Activated CD4-positive, alpha-beta T cell treated with anti-CD3 and anti-CD28 coated beads, Interleukin-2, amount 50 U/mL, for 16 hours (primary cell): ENCODE data around the gene HNF4A.
"Not testable (repeated sequence)": the region's sequence is repeated elsewhere in the genome, so short reads cannot be mapped to it uniquely, and the experiment has no call there.

Experiments used
- DNase-seq: peaks from one replicate; pipeline ENCODE4 v3.0.0-alpha.2; 2020

Gene HNF4A

GRCh38 chr20:44447827-44448419, 92.4 kb downstream of the HNF4A start:
- no peak for DNase-seq

DNA sequence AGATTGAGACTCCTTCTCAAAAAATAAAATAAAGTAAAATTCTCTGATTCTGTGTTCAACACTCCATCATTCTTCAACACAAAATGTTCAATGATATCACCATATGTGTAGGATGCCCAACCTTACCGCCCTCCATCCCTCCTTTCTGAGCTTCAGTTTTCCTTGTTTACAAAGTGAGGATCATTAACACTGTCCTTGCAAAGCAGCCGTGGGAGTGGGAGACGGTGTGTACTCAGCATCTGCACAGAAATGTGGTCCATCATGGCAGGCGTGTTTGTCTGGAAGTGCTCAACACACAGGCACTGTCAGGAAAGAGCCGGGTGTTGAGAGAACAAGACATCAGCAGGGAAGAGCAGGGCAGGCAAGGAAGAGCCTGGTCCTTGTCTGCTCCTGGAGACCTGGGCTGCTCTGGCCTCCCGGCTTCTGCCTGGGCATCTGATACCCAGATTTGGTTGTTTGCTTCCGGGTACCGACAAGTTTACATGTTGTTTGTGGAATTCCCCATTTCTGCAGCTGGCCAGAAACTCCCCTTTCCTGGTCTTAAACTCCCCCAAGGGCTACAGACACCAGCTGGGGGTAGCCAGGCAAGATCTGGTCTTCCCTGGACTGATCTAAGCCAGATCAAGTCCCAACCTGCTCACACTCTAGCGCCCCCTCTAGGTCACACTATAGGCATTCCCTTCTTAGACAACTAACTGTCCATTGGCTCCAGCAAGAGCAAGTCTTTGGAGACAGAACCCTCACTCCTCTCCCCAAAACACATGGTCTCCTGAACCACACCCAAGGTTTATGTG, 93.5 kb downstream of the HNF4A start:
- DNase-seq = no peak

DNA sequence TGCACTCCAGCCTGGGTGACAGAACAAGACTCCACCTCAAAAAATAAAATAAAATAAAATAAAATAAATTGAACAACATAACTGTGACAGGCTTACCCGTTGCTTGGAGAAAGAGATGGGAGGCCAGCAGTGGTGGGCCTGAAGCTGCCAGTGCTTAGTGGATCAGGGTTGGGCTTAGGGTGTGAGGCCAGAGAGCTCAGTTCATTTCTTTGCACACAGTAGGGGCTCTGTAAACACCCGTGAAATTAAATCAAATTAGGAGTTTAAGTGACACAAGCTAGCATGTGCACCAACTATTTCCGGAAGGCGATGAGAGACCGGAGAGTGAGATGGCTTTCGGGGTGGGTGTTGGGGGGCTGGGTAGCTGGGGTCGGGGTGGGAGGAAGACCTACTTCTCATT, 94.4 kb downstream of the HNF4A start:
- DNase-seq = no peak

DNA sequence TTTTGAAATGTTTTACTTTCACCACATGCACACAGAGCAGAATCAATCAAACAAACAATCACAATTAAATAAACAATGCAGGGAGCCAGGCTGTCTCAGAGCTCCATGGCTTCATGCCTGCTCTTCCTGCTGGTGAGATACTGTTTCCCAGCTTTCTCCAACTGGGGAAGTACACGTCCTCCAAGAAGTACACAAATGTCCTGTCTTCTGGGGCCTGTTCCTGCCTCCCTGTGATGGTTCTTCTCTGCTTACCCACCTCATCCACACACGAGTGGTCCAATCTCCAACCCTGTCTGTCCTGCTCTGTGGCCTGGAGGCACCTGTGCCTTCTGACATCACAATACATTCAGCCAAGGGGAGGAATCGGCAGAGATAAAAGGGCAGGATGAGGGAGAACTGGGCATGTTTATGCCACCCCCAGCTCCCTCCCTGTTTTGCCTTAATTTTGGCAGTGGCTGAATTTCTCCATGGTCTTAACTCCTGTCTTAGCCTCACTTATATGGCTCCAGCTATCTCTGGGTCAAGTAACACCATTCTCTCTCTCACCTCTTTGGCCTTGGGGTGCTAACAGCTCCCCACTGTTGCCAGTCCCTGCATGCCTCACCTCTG, 94.9 kb downstream of the HNF4A start:
- DNase-seq = no peak

DNA sequence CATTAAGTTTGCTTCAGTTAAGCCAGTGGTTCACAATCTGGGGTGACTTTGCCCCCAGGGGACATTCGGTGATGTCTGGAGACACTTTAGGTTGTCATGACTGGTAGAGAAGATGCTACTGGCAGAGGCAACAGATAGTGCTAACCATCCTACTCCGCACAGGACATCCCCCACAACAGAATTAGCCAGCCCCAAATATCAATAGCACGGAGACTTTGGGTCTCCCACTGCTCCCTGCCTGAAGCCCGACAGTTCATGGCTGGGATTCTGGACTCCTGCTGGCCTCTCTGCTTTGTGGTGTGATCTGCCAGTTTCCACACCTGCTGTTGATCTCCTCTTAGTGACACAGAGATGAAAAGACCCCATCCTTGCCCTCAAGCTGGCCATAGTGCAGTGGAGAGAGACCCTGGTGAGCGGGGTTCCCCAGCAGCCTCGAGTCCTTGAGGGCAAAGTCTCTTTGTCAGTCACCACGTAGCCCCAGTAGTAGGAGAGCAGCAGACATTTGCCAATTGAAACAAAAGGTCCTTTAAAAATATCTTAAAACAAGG, 95.5 kb downstream of the HNF4A start:
- DNase-seq = no peak

GRCh38 chr20:44454306-44454963, 98.9 kb downstream of the HNF4A start:
- DNase-seq = no peak

GRCh38 chr20:44455126-44455525, 99.6 kb downstream of the HNF4A start:
- no peak for DNase-seq

GRCh38 chr20:44456611-44457010, 101.1 kb downstream of the HNF4A start:
- no peak for DNase-seq

GRCh38 chr20:44457016-44457415, 101.5 kb downstream of the HNF4A start:
- no peak for DNase-seq

GRCh38 chr20:44459271-44459670, 103.8 kb downstream of the HNF4A start:
- DNase-seq = no peak

- peak; percentile 20 for DNase-seq
Observed at GRCh38 chr20:44460795-44461141, 105.3 kb downstream of the HNF4A start.

GRCh38 chr20:44461142-44461802, 105.8 kb downstream of the HNF4A start:
- no peak for DNase-seq

GRCh38 chr20:44461803-44462174, 106.3 kb downstream of the HNF4A start:
- no peak for DNase-seq

GRCh38 chr20:44463466-44463865, 108.0 kb downstream of the HNF4A start:
- no peak for DNase-seq

- no peak for DNase-seq
Observed at GRCh38 chr20:44464514-44464913, 109.0 kb downstream of the HNF4A start.

GRCh38 chr20:44465001-44465560, 109.6 kb downstream of the HNF4A start:
- no peak for DNase-seq

DNA sequence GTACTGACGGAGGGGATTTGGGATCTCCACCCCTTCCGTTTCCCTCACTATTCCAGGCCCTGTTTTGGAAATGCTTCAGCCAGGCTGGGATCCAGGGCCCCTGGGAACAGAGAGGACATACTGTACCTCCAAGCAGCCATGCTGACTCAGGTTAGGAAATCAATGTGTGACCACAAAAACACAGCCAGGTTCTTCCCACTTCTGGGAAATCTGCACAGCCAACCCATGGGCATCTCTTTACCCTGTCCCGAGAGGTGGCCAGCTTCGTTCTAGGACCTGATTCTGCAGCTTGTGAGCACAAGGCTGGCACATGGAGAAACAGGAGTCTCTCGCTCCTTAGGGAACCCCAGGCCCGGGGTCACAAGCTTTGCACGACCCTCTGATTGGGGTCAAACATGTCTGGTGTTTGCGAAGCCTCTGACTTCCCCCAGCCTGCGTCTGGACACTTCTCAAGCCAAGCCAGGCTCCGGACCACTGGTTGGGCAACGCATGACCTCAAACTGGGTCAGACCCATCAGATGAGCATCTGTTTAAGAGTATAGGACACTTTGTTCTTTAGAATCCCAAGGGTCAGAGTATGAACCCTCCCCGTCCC, 111.9 kb downstream of the HNF4A start:
- DNase-seq = no peak

DNA sequence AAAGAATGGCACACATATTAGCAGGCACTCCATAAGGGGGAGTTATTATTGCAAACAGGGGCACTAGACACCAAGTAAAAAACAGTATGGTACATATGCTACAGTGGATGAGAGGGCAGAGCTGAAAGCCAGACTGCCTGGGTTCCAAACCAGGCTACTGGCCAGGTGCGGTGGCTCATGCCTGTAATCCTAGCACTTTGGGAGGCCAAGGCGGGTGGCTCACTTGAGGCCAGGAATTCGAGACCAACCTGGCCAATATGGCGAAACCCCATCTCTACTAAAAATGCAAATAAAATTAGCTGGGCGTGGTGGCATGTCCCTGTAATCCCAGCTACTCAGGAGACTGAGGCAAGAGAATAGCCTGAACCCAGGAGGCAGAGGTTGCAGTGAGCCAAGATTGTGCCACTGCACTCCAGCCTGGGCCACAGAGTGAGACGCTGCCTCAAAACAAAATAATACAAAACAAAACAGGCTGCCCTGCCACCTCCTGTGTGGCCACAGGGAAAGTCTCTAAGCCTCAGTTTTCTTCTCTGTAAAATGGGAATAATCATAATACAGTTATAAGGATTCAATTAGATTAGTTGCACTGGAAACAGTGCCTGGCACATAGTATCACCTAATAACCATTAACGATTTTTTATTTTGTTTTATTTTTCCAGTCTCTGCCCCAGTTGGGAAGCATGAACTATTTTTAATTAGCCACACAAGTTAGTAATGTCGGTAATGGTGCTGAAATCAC, 112.7 kb downstream of the HNF4A start:
- no peak for DNase-seq

DNA sequence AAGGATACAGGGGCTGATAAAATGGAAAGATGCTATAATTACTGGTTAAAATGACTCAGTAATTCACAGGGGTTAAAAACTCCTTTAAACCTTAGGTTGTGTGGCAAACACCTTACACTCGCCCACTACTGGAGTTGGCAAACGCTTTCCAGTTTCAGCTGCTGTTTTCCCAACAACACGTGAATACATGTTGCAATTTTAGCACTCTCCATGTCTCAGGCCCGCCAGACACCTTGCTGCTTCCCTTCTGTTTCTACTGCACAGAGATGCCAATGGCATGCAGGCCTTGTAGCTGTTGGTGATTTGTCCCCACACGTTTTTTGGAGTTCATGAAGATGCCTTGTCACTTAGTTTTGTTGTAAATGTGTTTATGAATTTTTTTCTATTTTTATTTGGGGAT, 114.8 kb downstream of the HNF4A start:
- DNase-seq = no peak

DNA sequence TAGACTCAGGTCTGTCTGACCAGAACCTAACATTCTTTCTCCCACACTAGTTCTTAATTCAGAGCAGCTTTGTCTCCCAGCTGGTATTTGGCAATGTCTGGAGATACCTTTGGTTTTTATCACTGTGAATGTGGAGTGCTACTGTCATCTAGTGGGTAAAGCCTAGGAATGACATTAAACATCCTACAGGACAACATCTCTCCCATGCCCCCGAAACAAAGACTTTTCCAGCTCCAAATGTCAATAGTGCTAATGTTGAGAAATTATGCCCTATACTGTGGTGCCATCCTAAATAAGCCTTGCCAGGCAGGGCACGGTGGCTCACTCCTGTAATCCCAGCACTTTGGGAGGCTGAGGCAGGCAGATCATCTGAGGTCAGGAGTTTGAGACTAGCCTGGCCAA, 116.0 kb downstream of the HNF4A start:
- DNase-seq = no peak

- not testable (repeated sequence) for DNase-seq
Observed at GRCh38 chr20:44472283-44472682, 116.8 kb downstream of the HNF4A start.

DNA sequence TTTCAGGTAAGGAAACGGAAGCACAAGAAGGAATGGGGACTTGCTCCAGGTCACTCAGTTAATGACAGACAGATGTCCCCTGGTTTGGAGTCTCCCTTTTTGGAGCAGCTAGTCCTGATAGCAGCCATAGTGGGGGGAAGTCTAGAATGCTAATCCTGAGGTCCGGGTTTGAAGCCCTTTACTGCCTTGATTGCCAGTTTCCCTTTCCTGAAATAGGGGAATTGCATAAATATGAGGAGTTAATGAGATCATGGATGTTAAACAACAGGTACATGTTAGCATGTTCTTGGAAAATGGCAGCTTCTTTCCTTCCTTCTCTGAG, 119.8 kb downstream of the HNF4A start:
- DNase-seq = no peak
